ENCODE data around the gene ATG7. TPM values are rescaled to one million over a fixed set of nuclear protein-coding genes. Genes with fewer than 3 reads are reported as not detected.

Gene ATG7
- polyA plus RNA-seq, 1 donor (not counting 4 experiments of a cell fraction or from before 2014, with no cell fraction given): 27.9 TPM

GRCh38 chr3:11565492-11565891 is 293.3 kb downstream of the ATG7 start:
- TF ChIP-seq CTCF (optimal IDR thresholded peaks at IDR 0.05 in 1 of 3, IDR thresholded peaks at IDR 0.05 in 1 of 3, conservative IDR thresholded peaks at IDR 0.05 in 1 of 3; ENCODE audit: extremely low read depth in 1 of 3, insufficient read depth in 2 of 3, low read length in 3 of 3) (no peak), EZH2 (IDR thresholded peaks at IDR 0.05; ENCODE audit: low read length) (no peak)
- DNase-seq (ENCODE audit: low read depth, low spot score) (no peak), FAIRE-seq (no peak)
- H3K27ac ChIP-seq (ENCODE audit: control insufficient read depth, insufficient read depth, low read length): no peak overlapping the region
- H3K36me3 ChIP-seq (ENCODE audit: control insufficient read depth in 2 of 2, extremely low read depth in 1 of 2, insufficient read depth in 2 of 2, low read length in 2 of 2): peaks cover 9 to 20% of the 10 kb centered on the region in 2 experiments
- H2AFZ ChIP-seq (ENCODE audit: control insufficient read depth, low read length): no peak overlapping the region
- H4K20me1 ChIP-seq (ENCODE audit: control insufficient read depth, extremely low read depth, insufficient read depth, low read length): peaks cover 5% of the 10 kb centered on the region
- H3K4me3 ChIP-seq (ENCODE audit: control insufficient read depth in 2 of 3, extremely low read depth in 1 of 3, insufficient read depth in 2 of 3, low read depth in 1 of 3, low read length in 3 of 3): no peak overlapping the region
- H3K9me1 ChIP-seq (ENCODE audit: control insufficient read depth, extremely low read depth, insufficient read depth, low read length): no peaks in the 10 kb centered on the region
- H3K27me3 ChIP-seq (ENCODE audit: control insufficient read depth, extremely low read depth, insufficient read depth, low read length): no peaks in the 10 kb centered on the region
- peaks cover 42% of the 10 kb centered on the region for H3K79me2 ChIP-seq (ENCODE audit: control insufficient read depth, insufficient read depth, low read length)
- dilution Hi-C loops (cut with MboI; ENCODE audit: extremely low pct_ligation_motif_present, low sequenced_read_pairs): no loop called here
- no peak overlapping the region for H3K9ac ChIP-seq (ENCODE audit: control insufficient read depth, extremely low read depth, insufficient read depth, low read length)
- no peak overlapping the region for H3K4me2 ChIP-seq (ENCODE audit: control insufficient read depth, extremely low read depth, insufficient read depth, low read depth, low read length)
- peaks cover 37% of the 10 kb centered on the region for H3K4me1 ChIP-seq (ENCODE audit: control insufficient read depth, extremely low read depth, insufficient read depth, low read length)
- H3K9me3 ChIP-seq (ENCODE audit: control insufficient read depth, low read depth, low read length): no peaks in the 10 kb centered on the region

GRCh38 chr3:11565932-11566331 is 293.7 kb downstream of the ATG7 start:
- no peaks in the 10 kb centered on the region for H3K9me1 ChIP-seq (ENCODE audit: control insufficient read depth, extremely low read depth, insufficient read depth, low read length)
- no peak overlapping the region for H3K27ac ChIP-seq (ENCODE audit: control insufficient read depth, insufficient read depth, low read length)
- peaks cover 5% of the 10 kb centered on the region for H4K20me1 ChIP-seq (ENCODE audit: control insufficient read depth, extremely low read depth, insufficient read depth, low read length)
- H3K4me1 ChIP-seq (ENCODE audit: control insufficient read depth, extremely low read depth, insufficient read depth, low read length): peaks cover 37% of the 10 kb centered on the region
- H2AFZ ChIP-seq (ENCODE audit: control insufficient read depth, low read length): no peak overlapping the region
- H3K4me2 ChIP-seq (ENCODE audit: control insufficient read depth, extremely low read depth, insufficient read depth, low read depth, low read length): no peak overlapping the region
- H3K36me3 ChIP-seq (ENCODE audit: control insufficient read depth in 2 of 2, extremely low read depth in 1 of 2, insufficient read depth in 2 of 2, low read length in 2 of 2): peaks cover 12 to 21% of the 10 kb centered on the region in 2 experiments
- no peak overlapping the region for H3K9ac ChIP-seq (ENCODE audit: control insufficient read depth, extremely low read depth, insufficient read depth, low read length)
- H3K27me3 ChIP-seq (ENCODE audit: control insufficient read depth, extremely low read depth, insufficient read depth, low read length): no peaks in the 10 kb centered on the region
- H3K9me3 ChIP-seq (ENCODE audit: control insufficient read depth, low read depth, low read length): no peaks in the 10 kb centered on the region
- H3K4me3 ChIP-seq (ENCODE audit: control insufficient read depth in 2 of 3, extremely low read depth in 1 of 3, insufficient read depth in 2 of 3, low read depth in 1 of 3, low read length in 3 of 3): no peak overlapping the region
- FAIRE-seq (no peak), DNase-seq (ENCODE audit: low read depth, low spot score) (no peak)
- dilution Hi-C loops (cut with MboI; ENCODE audit: extremely low pct_ligation_motif_present, low sequenced_read_pairs): no loop called here
- peaks cover 44% of the 10 kb centered on the region for H3K79me2 ChIP-seq (ENCODE audit: control insufficient read depth, insufficient read depth, low read length)
- no peak for TF ChIP-seq CTCF (optimal IDR thresholded peaks at IDR 0.05 in 1 of 3, IDR thresholded peaks at IDR 0.05 in 1 of 3, conservative IDR thresholded peaks at IDR 0.05 in 1 of 3; ENCODE audit: extremely low read depth in 1 of 3, insufficient read depth in 2 of 3, low read length in 3 of 3)
- no peak for TF ChIP-seq EZH2 (IDR thresholded peaks at IDR 0.05; ENCODE audit: low read length)

Measured in keratinocyte (primary cell).